Kidney (tissue), 14 donors: Measurements from ENCODE around the gene SNF8. TPM values are rescaled to one million over a fixed set of nuclear protein-coding genes. Genes with fewer than 3 reads are reported as not detected.
A peak's percentile ranks its signal among the peaks of the same experiment; 100 is the strongest.

Experiments used
- DNase-seq, 5 donors: peaks; one replicate each; pipeline ENCODE4 v3.0.0-alpha.2; 2013 to 2020
- FAIRE-seq: peaks from 2 replicates; lab custom pipeline; 2012; peaks lifted over from hg19 to GRCh38; lab: Jason Lieb, UNC
- H3K27ac ChIP-seq, 2 donors: one replicate each; pipeline ENCODE4 v1.7.0; 2013; ENCODE audit warnings: low read depth in 2 of 2, low read length in 2 of 2, inconsistent platforms in 1 of 2
- H3K27me3 ChIP-seq: one replicate; pipeline ENCODE4 v1.7.1; 2013; ENCODE audit warnings: low read length, inconsistent platforms; ENCODE audit not compliant: control insufficient read depth, insufficient read depth
- H3K36me3 ChIP-seq, 3 donors: one replicate each; pipeline versions ENCODE4 v1.7.0 to v1.7.1; 2013; ENCODE audit warnings: low read length in 3 of 3, control low read depth in 1 of 3, inconsistent platforms in 1 of 3; ENCODE audit not compliant: insufficient read depth in 3 of 3, control insufficient read depth in 2 of 3
- H3K4me1 ChIP-seq, 3 donors: one replicate each; pipeline versions ENCODE4 v1.7.0 to v1.7.1; 2013; ENCODE audit warnings: low read length in 3 of 3, inconsistent platforms in 1 of 3, low read depth in 1 of 3; ENCODE audit not compliant: control insufficient read depth in 2 of 3, insufficient read depth in 2 of 3
- H3K4me3 ChIP-seq, 3 donors: one replicate each; pipeline versions ENCODE4 v1.7.0 to v1.8.1; 2013; ENCODE audit warnings: low read length in 3 of 3, control low read depth in 1 of 3, inconsistent platforms in 1 of 3
- H3K9ac ChIP-seq, 3 donors: one replicate each; pipeline versions ENCODE4 v1.7.0 to v1.7.1; 2013; ENCODE audit warnings: low read length in 3 of 3, control low read depth in 1 of 3, inconsistent platforms in 1 of 3
- H3K9me3 ChIP-seq, 3 donors: one replicate each; pipeline versions ENCODE4 v1.7.0 to v1.7.1; 2013; ENCODE audit warnings: low read length in 3 of 3, control low read depth in 1 of 3, inconsistent platforms in 1 of 3; ENCODE audit not compliant: control insufficient read depth in 2 of 3, insufficient read depth in 1 of 3
- CTCF ChIP-seq: IDR thresholded peaks from 3 replicates; pipeline ENCODE4 v1.5.1; 2012; ENCODE audit warnings: mild to moderate bottlenecking, moderate library complexity, borderline replicate concordance; ENCODE audit not compliant: insufficient read depth; ENCODE audit errors: extremely low read depth
- intact Hi-C: fragments of 100-400 bp; cut with DNase I; formaldehyde crosslinking; loops from one replicate; pipeline ENCODE4 v1.11.1; 2022
- polyA plus RNA-seq: library from polyadenylated mRNA; stranded (reverse); fragments of 350-450 nt; fragmentation: Illumina TruSeq; extraction: RNeasy Lipid Tissue Mini Kit (QIAGEN cat#74804); gene quantifications from one replicate; pipeline ENCODE4 v1.2.3, GENCODE V29; 2014; ENCODE audit warnings: low read depth, low replicate concordance; ENCODE audit not compliant: insufficient read depth
- total RNA-seq: library from RNA; stranded (reverse); fragmentation: NEBNext Ultra II Directional; extraction: Animal tissue kit (Norgen Biotek cat#: 25700); gene quantifications from one replicate; pipeline ENCODE4 v1.2.1, GENCODE V29; 2021
- donor health status: control.
- donor health status: control.
- donor health status: control.
- donor health status: control.
- donor health status: control.
- donor health status: DM: yes; HTN: yes; CAD: no.
- donor health status: Normal renal cell carcinoma (clear cell type).

The SNF8 gene
- total and polyA plus RNA-seq, 2 donors from 2014 or later = 110 to 203 TPM

GRCh38 chr17:48993305-48993704 is 48.7 kb upstream of the SNF8 start:
- H3K4me3 ChIP-seq = no peak overlapping the region
- peaks cover 0 to 5% (median 0%) of the 10 kb centered on the region in 3 donors for H3K4me1 ChIP-seq
- H3K27ac ChIP-seq = no peak overlapping the region
- no peak for TF ChIP-seq CTCF
- intact Hi-C loops = no loop called here
- no peaks in the 10 kb centered on the region for H3K36me3 ChIP-seq
- DNase-seq (no peak), FAIRE-seq (peak; percentile 86)
- no peaks in the 10 kb centered on the region for H3K9me3 ChIP-seq
- H3K9ac ChIP-seq = no peak overlapping the region
- H3K27me3 ChIP-seq = peaks cover 45% of the 10 kb centered on the region

GRCh38 chr17:48992444-48992843 is 47.8 kb upstream of the SNF8 start:
- DNase-seq = peak in 1 of 5 donors; percentile 49
- FAIRE-seq = no peak
- peaks cover 45% of the 10 kb centered on the region for H3K27me3 ChIP-seq
- no peaks in the 10 kb centered on the region for H3K36me3 ChIP-seq
- no peak overlapping the region for H3K27ac ChIP-seq
- H3K9ac ChIP-seq = no peak overlapping the region
- H3K9me3 ChIP-seq = no peaks in the 10 kb centered on the region
- H3K4me3 ChIP-seq = no peak overlapping the region
- TF ChIP-seq CTCF = no peak
- peaks cover 0 to 3% (median 0%) of the 10 kb centered on the region in 3 donors for H3K4me1 ChIP-seq
- intact Hi-C loops = no loop called here

GRCh38 chr17:48990882-48991357 is 46.3 kb upstream of the SNF8 start:
- H3K27me3 ChIP-seq = peaks cover 45% of the 10 kb centered on the region
- no peak for FAIRE-seq

More at GRCh38 chr17:48990882-48991357, 46.3 kb upstream of the SNF8 start:
- Histone ChIP-seq H3K9me3 (no peaks in the 10 kb centered on the region), H3K36me3 (no peaks in the 10 kb centered on the region), H3K4me3 (no peak overlapping the region), H3K4me1 (peaks cover 0 to 2% (median 0%) of the 10 kb centered on the region in 3 donors), H3K27ac (no peak overlapping the region), H3K9ac (no peak overlapping the region)
- DNase-seq = no peak
- intact Hi-C loops = no loop called here
- TF ChIP-seq CTCF = no peak
